HepG2 (cell line): ENCODE data around the gene CAVIN2. TPM values are rescaled to one million over a fixed set of nuclear protein-coding genes. Genes with fewer than 3 reads are reported as not detected.
A peak's percentile ranks its signal among the peaks of the same experiment; 100 is the strongest.

Source experiments
- GZF1 ChIP-seq: sonication (generic); formaldehyde crosslinking; IDR thresholded peaks from 2 replicates; pipeline ENCODE4 v1.5.1; 2020; ENCODE audit warnings: mild to moderate bottlenecking, missing genetic modification reagents
- HOXA3 ChIP-seq: sonication (generic); formaldehyde crosslinking; IDR thresholded peaks from 2 replicates; pipeline ENCODE4 v1.5.0; 2020; ENCODE audit warnings: missing genetic modification reagents
- IKZF5 ChIP-seq: IDR thresholded peaks from 2 replicates; pipeline ENCODE4 v1.6.1; 2018; ENCODE audit warnings: missing genetic modification reagents, mild to moderate bottlenecking, missing compliant biosample characterization
- KDM5A ChIP-seq: fragments of 200-600 bp; sonication (generic); IDR thresholded peaks from 2 replicates; pipeline ENCODE4 v1.7.0; 2018; ENCODE audit warnings: antibody characterized with exemption, mild to moderate bottlenecking, low read length, borderline replicate concordance
- MATR3 ChIP-seq: sonication (generic); formaldehyde crosslinking; IDR thresholded peaks from 2 replicates; pipeline ENCODE4 v1.4.0; 2020; ENCODE audit warnings: missing genetic modification reagents
- NFIC ChIP-seq: IDR thresholded peaks from 2 replicates; pipeline ENCODE4 v1.6.1; 2012; ENCODE audit warnings: mild to moderate bottlenecking, low read length, inconsistent platforms
- NONO ChIP-seq, 2 experiments: fragments of 450-650 bp in 1 of 2; sonication (generic) in 1 of 2; formaldehyde crosslinking in 1 of 2; IDR thresholded peaks in 1 of 2; conservative IDR thresholded peaks in 1 of 2; 2 replicates each; pipeline versions ENCODE4 v1.6.1 to v1.8.0; 2017 to 2022; ENCODE audit warnings: mild to moderate bottlenecking in 1 of 2, missing genetic modification reagents in 1 of 2, moderate library complexity in 1 of 2
- TFDP2 ChIP-seq: sonication (generic); formaldehyde crosslinking; IDR thresholded peaks from 2 replicates; pipeline ENCODE4 v1.4.0; 2020; ENCODE audit warnings: missing genetic modification reagents
- ZBTB25 ChIP-seq: IDR thresholded peaks from 2 replicates; pipeline ENCODE4 v1.6.1; 2018; ENCODE audit warnings: missing genetic modification reagents
- ZBTB38 ChIP-seq: sonication (generic); formaldehyde crosslinking; IDR thresholded peaks from 2 replicates; pipeline ENCODE4 v1.5.1; 2020; ENCODE audit warnings: mild to moderate bottlenecking, missing genetic modification reagents
- ZGPAT ChIP-seq: IDR thresholded peaks from 2 replicates; pipeline ENCODE4 v1.6.1; 2016; ENCODE audit warnings: mild to moderate bottlenecking
- ZNF225 ChIP-seq: sonication (generic); formaldehyde crosslinking; IDR thresholded peaks from 2 replicates; pipeline ENCODE4 v1.4.0; 2020; ENCODE audit warnings: mild to moderate bottlenecking, missing genetic modification reagents
- ZNF232 ChIP-seq: sonication (generic); formaldehyde crosslinking; IDR thresholded peaks from 2 replicates; pipeline ENCODE4 v1.4.0; 2020; ENCODE audit warnings: missing genetic modification reagents, borderline replicate concordance
- ZNF275 ChIP-seq: sonication (generic); formaldehyde crosslinking; IDR thresholded peaks from 2 replicates; pipeline ENCODE4 v1.8.0; 2022; ENCODE audit warnings: missing genetic modification reagents, mild to moderate bottlenecking, inconsistent platforms, borderline replicate concordance
- ZNF543 ChIP-seq: sonication (generic); formaldehyde crosslinking; IDR thresholded peaks from 2 replicates; pipeline ENCODE4 v1.4.0; 2020; ENCODE audit warnings: mild to moderate bottlenecking, missing genetic modification reagents
- ZNF556 ChIP-seq: sonication (generic); formaldehyde crosslinking; IDR thresholded peaks from 2 replicates; pipeline ENCODE4 v1.4.0; 2020; ENCODE audit warnings: mild to moderate bottlenecking, missing genetic modification reagents, borderline replicate concordance
- ZNF607 ChIP-seq: sonication (generic); formaldehyde crosslinking; IDR thresholded peaks from 2 replicates; pipeline ENCODE4 v1.5.1; 2020; ENCODE audit warnings: missing genetic modification reagents, mild to moderate bottlenecking, borderline replicate concordance
- ZNF660 ChIP-seq: sonication (generic); formaldehyde crosslinking; IDR thresholded peaks from 2 replicates; pipeline ENCODE4 v1.5.1; 2020; ENCODE audit warnings: mild to moderate bottlenecking, low read depth, missing genetic modification reagents, borderline replicate concordance
- ZNF670 ChIP-seq: sonication (generic); formaldehyde crosslinking; IDR thresholded peaks from 2 replicates; pipeline ENCODE4 v1.8.0; 2022; ENCODE audit warnings: mild to moderate bottlenecking, missing genetic modification reagents, borderline replicate concordance
- ZNF777 ChIP-seq: sonication (generic); formaldehyde crosslinking; IDR thresholded peaks from 2 replicates; pipeline ENCODE4 v1.4.0; 2020; ENCODE audit warnings: missing genetic modification reagents
- ZNF792 ChIP-seq: IDR thresholded peaks from 2 replicates; pipeline ENCODE4 v1.6.1; 2016
- ZSCAN21 ChIP-seq: sonication (generic); formaldehyde crosslinking; IDR thresholded peaks from 2 replicates; pipeline ENCODE4 v1.8.0; 2022; ENCODE audit warnings: mild to moderate bottlenecking, missing genetic modification reagents, moderate library complexity, borderline replicate concordance
- polyA plus RNA-seq, 8 experiments: library from polyadenylated mRNA; depleted of rRNA in 3 of 8; stranded (reverse) in 7 of 8; unstranded in 1 of 8; fragments of >200 nt; fragmentation: Illumina TruSeq in 4 of 8; extraction: Trizol in 4 of 8; gene quantifications; 2 replicates each; pipeline versions ENCODE4 v1.2.1 to v1.2.3, GENCODE V29; 2011 to 2016; ENCODE audit warnings: low read depth in 4 of 8, missing spikeins in 1 of 8, mixed read lengths in 1 of 8; ENCODE audit not compliant: insufficient read depth in 1 of 8
- total RNA-seq, 5 experiments: library from RNA; depleted of rRNA; stranded (reverse); fragments of >200 nt; fragmentation: Illumina TruSeq; extraction: Trizol; gene quantifications; 2 replicates each; pipeline ENCODE4 v1.2.3, GENCODE V29; 2016; ENCODE audit warnings: low read depth in 1 of 5

CAVIN2 gene
- total and polyA plus RNA-seq, 2 of the 13 experiments (the other 11 are each of a cell fraction or from before 2014, with no cell fraction given) = 7.6 to 38.8 TPM

GRCh38 chr2:191846515-191847476 lies at the start of gene CAVIN2 (continued):
- peak; percentile 16; the same call in 1 of the 2 replicates for TF ChIP-seq ZNF792 (CRISPR knock-in tag)
- peak; percentile 74; the same call in 1 of the 2 replicates for TF ChIP-seq HOXA3 (CRISPR knock-in tag)
- TF ChIP-seq NONO (IDR thresholded peaks at IDR 0.05) = no peak
- TF ChIP-seq NONO (CRISPR knock-in tag; conservative IDR thresholded peaks at IDR 0.05) = peak; percentile 56; the same call in 1 of the 2 replicates
- peak; percentile 26; the same call in 1 of the 2 replicates for TF ChIP-seq IKZF5 (CRISPR knock-in tag)
- TF ChIP-seq ZNF543 (CRISPR knock-in tag) = no peak
- 0 out of 2 replicates have a peak, but pooled peaks have one; percentile 11 for TF ChIP-seq ZNF607 (CRISPR knock-in tag)
- peak; percentile 35; the same call in 1 of the 2 replicates for TF ChIP-seq TFDP2 (CRISPR knock-in tag)
- TF ChIP-seq ZNF275 (CRISPR knock-in tag) = peak; percentile 11; the same call in 1 of the 2 replicates
- peak; percentile 55; the same call in 1 of the 2 replicates for TF ChIP-seq ZNF777 (CRISPR knock-in tag)
- no peak for TF ChIP-seq KDM5A
- TF ChIP-seq ZNF232 (CRISPR knock-in tag) = peak; percentile 52; the same call in 1 of the 2 replicates
- TF ChIP-seq ZNF660 = no peak
- peak; percentile 42; the same call in 1 of the 2 replicates for TF ChIP-seq ZNF670 (CRISPR knock-in tag)
- 0 out of 2 replicates have a peak, but pooled peaks have one; percentile 78 for TF ChIP-seq GZF1 (CRISPR knock-in tag)
- no peak for TF ChIP-seq MATR3 (CRISPR knock-in tag)
- 0 out of 2 replicates have a peak, but pooled peaks have one; percentile 23 for TF ChIP-seq ZBTB25
- no peak; the same call in 1 of the 2 replicates for TF ChIP-seq ZSCAN21
- peak; percentile 97 for TF ChIP-seq ZBTB38 (CRISPR knock-in tag)
- peak; percentile 73 for TF ChIP-seq ZGPAT (CRISPR knock-in tag)
- peak; percentile 46; the same call in 1 of the 2 replicates for TF ChIP-seq ZNF556
- TF ChIP-seq NFIC = no peak; the same call in none of the 2 replicates
- peak; percentile 94 for TF ChIP-seq ZNF225 (CRISPR knock-in tag)
